PC-9 (cell line): Measurements from ENCODE around the gene WASL. TPM values are rescaled to one million over a fixed set of nuclear protein-coding genes. Genes with fewer than 3 reads are reported as not detected.

ENCODE experiments used
- BruUV-seq: library from RNA; stranded (reverse); fragments of 400-500 nt; replicated peaks from 2 replicates; lab custom pipeline; 2021; lab: Mats Ljungman, UMichigan
- CTCF ChIA-PET: fragments of 300-600 bp; sonication (Branson Sonifier 250); formaldehyde crosslinking; loops from one replicate; lab custom pipeline; 2022; ENCODE audit warnings: antibody characterized with exemption; lab: Charles Lee
- POLR2A ChIA-PET: fragments of 300-600 bp; sonication (Branson Sonifier 250); formaldehyde crosslinking; loops from one replicate; lab custom pipeline; 2022; ENCODE audit warnings: antibody characterized with exemption; ENCODE audit not compliant: unreplicated experiment; lab: Charles Lee
- DNase-seq, 2 experiments: peaks; one replicate each; pipeline versions ENCODE4 v3.0.0 to v3.0.0-alpha.2; 2015 to 2022; ENCODE audit warnings: mixed read lengths in 1 of 2
- H2AFZ ChIP-seq: fragments of 200-600 bp; sonication (generic); 2 replicates; pipeline ENCODE4 v1.8.1; 2017; ENCODE audit warnings: antibody characterized with exemption
- H3F3A ChIP-seq: fragments of 200-600 bp; sonication (generic); 2 replicates; pipeline ENCODE4 v1.8.1; 2017; ENCODE audit warnings: antibody characterized with exemption, mild to moderate bottlenecking, low read depth; ENCODE audit not compliant: insufficient read depth
- H3K27ac ChIP-seq: fragments of 200-600 bp; sonication (generic); 2 replicates; pipeline ENCODE4 v1.6.1; 2016; ENCODE audit warnings: mixed run types
- H3K27me3 ChIP-seq: fragments of 200-600 bp; sonication (generic); 2 replicates; pipeline ENCODE4 v1.6.1; 2016; ENCODE audit warnings: low read depth, mixed run types; ENCODE audit not compliant: insufficient read depth
- H3K36me3 ChIP-seq: fragments of 200-600 bp; sonication (generic); 2 replicates; pipeline ENCODE4 v1.6.1; 2016; ENCODE audit warnings: low read depth, mixed run types
- H3K4me1 ChIP-seq: fragments of 200-600 bp; sonication (generic); replicated peaks from 2 replicates; pipeline ENCODE4 v1.6.1; 2016; ENCODE audit warnings: mixed run types; ENCODE audit not compliant: insufficient read depth
- H3K4me2 ChIP-seq: fragments of 200-600 bp; sonication (generic); 2 replicates; pipeline ENCODE4 v1.6.1; 2017; ENCODE audit warnings: mixed run types
- H3K4me3 ChIP-seq: fragments of 200-600 bp; sonication (generic); 2 replicates; pipeline ENCODE4 v1.6.1; 2016; ENCODE audit warnings: mixed run types
- H3K79me2 ChIP-seq: fragments of 200-600 bp; sonication (generic); 2 replicates; pipeline ENCODE4 v1.6.1; 2017; ENCODE audit warnings: low read depth, mixed run types
- H3K9me2 ChIP-seq: fragments of 200-600 bp; sonication (generic); 2 replicates; pipeline ENCODE4 v1.8.1; 2017; ENCODE audit warnings: mild to moderate bottlenecking; ENCODE audit not compliant: insufficient read depth
- H3K9me3 ChIP-seq: fragments of 200-600 bp; sonication (generic); 2 replicates; pipeline ENCODE4 v1.8.1; 2016; ENCODE audit warnings: low read depth; ENCODE audit not compliant: insufficient read depth
- H4K20me1 ChIP-seq: fragments of 200-600 bp; sonication (generic); 2 replicates; pipeline ENCODE4 v1.8.1; 2017; ENCODE audit not compliant: insufficient read depth
- CTCF ChIP-seq: fragments of 200-600 bp; sonication (generic); conservative IDR thresholded peaks from 2 replicates; pipeline ENCODE4 v1.6.1; 2017; ENCODE audit warnings: mixed run types, antibody characterized with exemption, mild to moderate bottlenecking, moderate library complexity
- EZH2 ChIP-seq: fragments of 200-600 bp; sonication (generic); IDR thresholded peaks from 2 replicates; pipeline ENCODE4 v1.8.0; 2017; ENCODE audit warnings: antibody characterized with exemption, low read depth
- intact Hi-C: fragments of 100-400 bp; cut with micrococcal nuclease; formaldehyde crosslinking; loops from one replicate; pipeline ENCODE4 v1.10.0; 2022; ENCODE audit not compliant: unreplicated experiment
- total RNA-seq: library from RNA; stranded (reverse); gene quantifications from 2 replicates; pipeline ENCODE4 v1.2.3, GENCODE V29; 2021

WASL gene
- total RNA-seq, 1 experiment from 2014 or later = 40.3 TPM

DNA sequence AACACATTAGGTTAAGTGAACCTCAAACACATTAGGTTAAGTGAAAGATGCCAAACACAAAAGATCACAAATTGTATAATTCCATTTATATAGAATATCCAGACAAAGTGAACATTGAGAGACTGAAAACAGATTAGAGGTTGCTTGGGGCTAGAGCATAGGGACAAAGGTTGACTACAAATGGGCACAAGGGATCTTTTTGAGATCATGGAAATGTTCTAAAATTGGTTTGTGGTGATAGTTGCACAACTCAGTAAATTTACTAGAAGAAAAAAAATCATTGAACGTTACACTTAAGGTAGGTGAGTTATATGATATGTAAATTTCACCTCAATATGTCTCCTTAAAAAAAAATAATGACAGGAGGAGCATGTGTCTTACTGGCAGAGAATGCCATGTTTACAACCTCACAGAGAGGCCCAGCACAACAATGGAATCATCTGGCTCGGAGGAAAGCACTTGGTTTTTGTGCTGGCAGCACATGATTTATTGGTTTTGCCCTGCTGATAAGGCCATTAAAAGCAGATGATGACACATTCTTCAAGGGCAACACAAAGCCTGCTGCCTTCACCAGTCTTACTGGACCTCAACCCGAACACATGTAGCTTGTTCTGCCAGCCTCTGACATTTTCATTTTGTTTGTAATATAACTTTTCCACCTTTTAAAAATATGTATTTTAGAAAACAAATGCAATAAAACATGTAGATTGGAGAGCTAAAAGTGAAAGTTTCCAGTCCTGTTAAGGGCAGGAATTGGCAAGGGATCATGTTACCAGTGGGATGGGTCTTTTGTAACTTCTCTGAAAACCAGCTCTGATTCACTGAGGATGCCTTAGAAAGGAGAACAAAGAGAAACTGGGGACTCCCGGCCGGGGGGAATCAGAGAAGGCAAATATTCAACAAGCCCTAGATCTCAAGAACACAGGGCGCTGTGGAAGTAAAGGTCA, 105.0 kb downstream of the WASL start:
- no peaks in the 10 kb centered on the region for H3K9me2 ChIP-seq
- no peaks in the 10 kb centered on the region for H3K36me3 ChIP-seq
- ChIA-PET POLR2A (interaction anchor here (0.6 kb wide), 1 partner anchor 60 kb away, joined by 3 read pairs; no protein-coding TSS in a partner anchor), CTCF (no interaction called here)
- H3K79me2 ChIP-seq = no peaks in the 10 kb centered on the region
- no peaks in the 10 kb centered on the region for H3K9me3 ChIP-seq
- BruUV-seq = no TSS peak
- H3K4me2 ChIP-seq = peak overlapping the region; percentile 70
- H2AFZ ChIP-seq = peak overlapping the region; percentile 28; the same call in 1 of the 2 replicates
- peaks cover 26% of the 10 kb centered on the region for H3K4me1 ChIP-seq
- H3K27me3 ChIP-seq = no peaks in the 10 kb centered on the region
- TF ChIP-seq CTCF (no peak), EZH2 (no peak)
- peaks cover 10% of the 10 kb centered on the region for H3F3A ChIP-seq
- H3K27ac ChIP-seq = peak overlapping the region; percentile 42
- intact Hi-C loops = no loop called here
- no peaks in the 10 kb centered on the region for H4K20me1 ChIP-seq
- DNase-seq = peak; percentile 52 to 70
- H3K4me3 ChIP-seq = peak overlapping the region; percentile 50

- Histone ChIP-seq H3K79me2 (no peaks in the 10 kb centered on the region), H3K4me3 (no peak overlapping the region), H4K20me1 (no peaks in the 10 kb centered on the region), H2AFZ (no peak overlapping the region), H3K36me3 (no peaks in the 10 kb centered on the region), H3K4me1 (peaks cover 22% of the 10 kb centered on the region), H3K27ac (no peak overlapping the region), H3K27me3 (no peaks in the 10 kb centered on the region), H3K9me2 (no peaks in the 10 kb centered on the region), H3F3A (peaks cover 9% of the 10 kb centered on the region; the same call in 1 of the 2 replicates), H3K4me2 (no peak overlapping the region), H3K9me3 (no peaks in the 10 kb centered on the region)
- CTCF ChIA-PET = no interaction called here
- TF ChIP-seq CTCF (no peak), EZH2 (no peak)
- intact Hi-C loops = no loop called here
- no peak for DNase-seq
- no TSS peak for BruUV-seq
- POLR2A ChIA-PET = no interaction called here
Measured at GRCh38 chr7:123641901-123642300, 106.9 kb downstream of the WASL start.

- no TSS peak for BruUV-seq
- ChIA-PET POLR2A (no interaction called here), CTCF (no interaction called here)
- Histone ChIP-seq H3K4me2 (no peak overlapping the region), H3K79me2 (no peaks in the 10 kb centered on the region), H3K27me3 (no peaks in the 10 kb centered on the region), H3K27ac (no peak overlapping the region), H3F3A (peaks cover 6% of the 10 kb centered on the region; the same call in 1 of the 2 replicates), H3K4me3 (no peak overlapping the region), H4K20me1 (no peaks in the 10 kb centered on the region), H3K9me2 (no peaks in the 10 kb centered on the region), H3K36me3 (no peaks in the 10 kb centered on the region), H2AFZ (no peak overlapping the region), H3K4me1 (peaks cover 21% of the 10 kb centered on the region), H3K9me3 (no peaks in the 10 kb centered on the region)
- intact Hi-C loops = no loop called here
- DNase-seq = no peak
- TF ChIP-seq CTCF = no peak
- TF ChIP-seq EZH2 = no peak
Measured at GRCh38 chr7:123640583-123640982, 108.2 kb downstream of the WASL start.
